Measurements from ENCODE around the gene ENTR1. TPM values are rescaled to one million over a fixed set of nuclear protein-coding genes. Genes with fewer than 3 reads are reported as not detected.

ENTR1 gene
- total RNA-seq (10 to 100 TPM; 25.5 to 48.4 TPM), polyA plus RNA-seq (10 to 100 TPM; 30.8 to 44.6 TPM)
- long read RNA-seq, donor 1, partial matches to known transcripts = 7 of 12 reads
- long read RNA-seq, donor 1, other reads (novel, unspliced or antisense) = 0 of 12 reads
- long read RNA-seq, donor 2, partial matches to known transcripts = 0 of 1 reads
- long read RNA-seq, donor 2, other reads (novel, unspliced or antisense) = 0 of 1 reads
- long read RNA-seq, donor 3, partial matches to known transcripts = 0 of 3 reads
- long read RNA-seq, donor 3, other reads (novel, unspliced or antisense) = 0 of 3 reads
- long read RNA-seq, donor 4, partial matches to known transcripts = 0 of 2 reads
- long read RNA-seq, donor 4, other reads (novel, unspliced or antisense) = 0 of 2 reads
- long read RNA-seq, donor 5, partial matches to known transcripts = 9 of 30 reads
- long read RNA-seq, donor 5, other reads (novel, unspliced or antisense) = 15 of 30 reads

GRCh38 chr9:136410500-136411287 is at the start of gene ENTR1, which contains the start of gene PMPCA:
TSS of gene ENTR1 (minus strand) at chr9:136410614. CDS start at chr9:136410397, 217 bp downstream.
TSS of gene PMPCA (plus strand) at chr9:136410658. CDS start at chr9:136410669, 11 bp downstream.
- WGBS, 2 donors = 0% methylated on average over 74 to 83 of the region's 83 CpGs
- peaks cover 5 to 38% (median 30%) of the 10 kb centered on the region in 4 donors for H3K36me3 ChIP-seq (ENCODE audit: control insufficient read depth in 4 of 4, insufficient read depth in 4 of 4, low read length in 4 of 4)
- peaks cover 0 to 19% (median 8%) of the 10 kb centered on the region in 5 donors for H3K4me1 ChIP-seq (ENCODE audit: control insufficient read depth in 5 of 5, insufficient read depth in 5 of 5, low read length in 5 of 5)
- peak within 1 kb of the TSS; percentile 82 for H3K4me3 ChIP-seq
- H3K27ac ChIP-seq (ENCODE audit: low read depth in 1 of 2, low read length in 1 of 2) = peak within 1 kb of the TSS; percentile 88 to 94
- ATAC-seq (ENCODE audit: insufficient read depth, low FRiP score) = peak; percentile 86
- H3K9me3 ChIP-seq (ENCODE audit: control insufficient read depth in 4 of 4, insufficient read depth in 3 of 4, low read length in 3 of 4) = no peaks in the 10 kb centered on the region
- TF ChIP-seq CTCF (IDR thresholded peaks at IDR 0.05; ENCODE audit: control extremely low read depth, extremely low read depth) = no peak
- peak within 1 kb of the TSS; percentile 66 to 74 for H3K9ac ChIP-seq (ENCODE audit: insufficient read depth in 1 of 2, low read length in 2 of 2)
- DNase-seq = peak; percentile 90 to 95 (median 92)
- no peaks in the 10 kb centered on the region for H3K27me3 ChIP-seq (ENCODE audit: control insufficient read depth in 3 of 3, insufficient read depth in 3 of 3, low read length in 2 of 3)

GRCh38 chr9:136459425-136459824 is 49.0 kb upstream of the ENTR1 start:
- WGBS, 2 donors = 94 to 96% methylated on average over 28 of the region's 28 CpGs
- H3K9ac ChIP-seq (ENCODE audit: insufficient read depth in 1 of 2, low read length in 2 of 2) = no peak overlapping the region
- no peaks in the 10 kb centered on the region for H3K9me3 ChIP-seq (ENCODE audit: control insufficient read depth in 4 of 4, insufficient read depth in 3 of 4, low read length in 3 of 4)
- DNase-seq (no peak), ATAC-seq (ENCODE audit: insufficient read depth, low FRiP score) (no peak)
- no peak overlapping the region for H3K27ac ChIP-seq (ENCODE audit: low read depth in 1 of 2, low read length in 1 of 2)
- H3K4me1 ChIP-seq (ENCODE audit: control insufficient read depth in 5 of 5, insufficient read depth in 5 of 5, low read length in 5 of 5) = no peaks in the 10 kb centered on the region
- H3K4me3 ChIP-seq = no peak overlapping the region
- no peak for TF ChIP-seq CTCF (IDR thresholded peaks at IDR 0.05; ENCODE audit: control extremely low read depth, extremely low read depth)
- no peaks in the 10 kb centered on the region for H3K27me3 ChIP-seq (ENCODE audit: control insufficient read depth in 3 of 3, insufficient read depth in 3 of 3, low read length in 2 of 3)
- H3K36me3 ChIP-seq (ENCODE audit: control insufficient read depth in 4 of 4, insufficient read depth in 4 of 4, low read length in 4 of 4) = peaks cover 35 to 78% (median 41%) of the 10 kb centered on the region in 4 donors

GRCh38 chr9:136457326-136457725 is 46.9 kb upstream of the ENTR1 start:
- peaks cover 27 to 70% (median 35%) of the 10 kb centered on the region in 4 donors for H3K36me3 ChIP-seq (ENCODE audit: control insufficient read depth in 4 of 4, insufficient read depth in 4 of 4, low read length in 4 of 4)
- no peak for ATAC-seq (ENCODE audit: insufficient read depth, low FRiP score)
- no peak for TF ChIP-seq CTCF (IDR thresholded peaks at IDR 0.05; ENCODE audit: control extremely low read depth, extremely low read depth)

More at GRCh38 chr9:136457326-136457725, 46.9 kb upstream of the ENTR1 start:
- H3K9ac ChIP-seq (ENCODE audit: insufficient read depth in 1 of 2, low read length in 2 of 2) = no peak overlapping the region
- no peaks in the 10 kb centered on the region for H3K9me3 ChIP-seq (ENCODE audit: control insufficient read depth in 4 of 4, insufficient read depth in 3 of 4, low read length in 3 of 4)
- 97 to 98% methylated on average over 24 of the region's 24 CpGs for WGBS, 2 donors
- H3K27ac ChIP-seq (ENCODE audit: low read depth in 1 of 2, low read length in 1 of 2) = no peak overlapping the region
- DNase-seq = no peak
- no peaks in the 10 kb centered on the region for H3K4me1 ChIP-seq (ENCODE audit: control insufficient read depth in 5 of 5, insufficient read depth in 5 of 5, low read length in 5 of 5)
- no peaks in the 10 kb centered on the region for H3K27me3 ChIP-seq (ENCODE audit: control insufficient read depth in 3 of 3, insufficient read depth in 3 of 3, low read length in 2 of 3)
- no peak overlapping the region for H3K4me3 ChIP-seq

Measured in lung (tissue), 16 donors.